Breast epithelium (tissue), 3 donors: ENCODE measurements around the gene SRSF2.

Source experiments
- CTCF ChIP-seq, 3 donors: fragments of 450-650 bp; IDR thresholded peaks; one replicate each; pipeline ENCODE4 v1.5.1; 2016 to 2017; ENCODE audit warnings: antibody characterized with exemption in 3 of 3, mild to moderate bottlenecking in 3 of 3, moderate library complexity in 3 of 3
- POLR2A ChIP-seq: fragments of 450-650 bp; IDR thresholded peaks from one replicate; pipeline ENCODE4 v1.6.1; 2016; ENCODE audit warnings: antibody characterized with exemption, mild to moderate bottlenecking, moderate library complexity

DNA sequence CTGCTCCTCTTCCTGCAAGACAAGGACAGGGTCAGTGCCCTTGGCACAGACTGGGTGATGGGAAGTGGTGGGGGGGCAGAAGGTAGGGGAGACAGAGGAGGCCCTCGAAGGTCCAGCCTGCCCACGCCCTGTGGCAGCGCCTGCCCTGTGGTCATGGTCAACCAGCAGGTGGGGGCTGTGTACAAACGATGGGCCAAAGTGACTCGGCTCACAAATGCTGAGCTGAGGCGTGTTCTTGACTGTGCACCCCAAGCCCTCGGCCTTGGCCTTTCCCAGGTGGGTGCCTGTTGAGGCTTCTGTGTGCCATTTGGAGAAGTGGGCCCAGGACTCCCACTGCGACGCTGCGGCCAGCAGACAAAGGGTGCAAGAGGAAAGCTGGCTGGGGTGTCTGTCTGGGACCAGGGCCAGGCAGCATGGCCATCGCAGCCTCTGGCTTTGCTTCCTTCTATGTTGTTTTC is 48.9 kb downstream of the SRSF2 start:
- TF ChIP-seq CTCF (IDR thresholded peaks at IDR 0.05) (no peak), POLR2A (no peak)
